ENCODE results near the gene PLEKHM3.
"Not testable (repeated sequence)": the region's sequence is repeated elsewhere in the genome, so short reads cannot be mapped to it uniquely, and the experiment has no call there.

DNA sequence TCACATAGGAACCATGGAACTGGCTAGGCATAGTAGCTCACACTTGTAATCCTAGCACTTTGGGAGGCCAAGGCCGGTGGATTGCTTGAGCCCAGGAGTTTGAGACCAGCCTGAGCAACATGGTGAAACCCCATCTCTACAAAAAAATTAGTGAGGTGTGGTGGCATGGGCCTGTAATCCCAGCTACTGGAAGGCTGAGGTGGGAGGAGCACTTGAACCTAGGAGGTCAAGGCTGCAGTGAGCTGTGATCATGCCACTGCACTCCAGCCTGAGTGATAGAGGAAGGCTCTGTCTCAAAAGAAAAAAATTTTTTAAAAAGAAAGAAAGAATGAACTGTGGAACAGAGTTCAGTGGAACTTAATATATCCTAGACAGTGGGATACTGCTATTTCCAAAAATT is 76.1 kb downstream of the PLEKHM3 start:
- not testable (repeated sequence) for TF ChIP-seq REST (IDR thresholded peaks at IDR 0.05; ENCODE audit: unreplicated experiment); POLR2AphosphoS5 (IDR thresholded peaks at IDR 0.05; ENCODE audit: low read depth); EZH2 (IDR thresholded peaks at IDR 0.05; ENCODE audit: low read depth, unreplicated experiment); CREB1 (CRISPR knock-in tag; IDR thresholded peaks at IDR 0.05; ENCODE audit: low read depth); EZH2phosphoT487 (IDR thresholded peaks at IDR 0.05; ENCODE audit: unreplicated experiment); ZNF114 (CRISPR knock-in tag; IDR thresholded peaks at IDR 0.05); ZNF331 (CRISPR knock-in tag; IDR thresholded peaks at IDR 0.05; ENCODE audit: low read depth)
- TF ChIP-seq, protein P1, sequence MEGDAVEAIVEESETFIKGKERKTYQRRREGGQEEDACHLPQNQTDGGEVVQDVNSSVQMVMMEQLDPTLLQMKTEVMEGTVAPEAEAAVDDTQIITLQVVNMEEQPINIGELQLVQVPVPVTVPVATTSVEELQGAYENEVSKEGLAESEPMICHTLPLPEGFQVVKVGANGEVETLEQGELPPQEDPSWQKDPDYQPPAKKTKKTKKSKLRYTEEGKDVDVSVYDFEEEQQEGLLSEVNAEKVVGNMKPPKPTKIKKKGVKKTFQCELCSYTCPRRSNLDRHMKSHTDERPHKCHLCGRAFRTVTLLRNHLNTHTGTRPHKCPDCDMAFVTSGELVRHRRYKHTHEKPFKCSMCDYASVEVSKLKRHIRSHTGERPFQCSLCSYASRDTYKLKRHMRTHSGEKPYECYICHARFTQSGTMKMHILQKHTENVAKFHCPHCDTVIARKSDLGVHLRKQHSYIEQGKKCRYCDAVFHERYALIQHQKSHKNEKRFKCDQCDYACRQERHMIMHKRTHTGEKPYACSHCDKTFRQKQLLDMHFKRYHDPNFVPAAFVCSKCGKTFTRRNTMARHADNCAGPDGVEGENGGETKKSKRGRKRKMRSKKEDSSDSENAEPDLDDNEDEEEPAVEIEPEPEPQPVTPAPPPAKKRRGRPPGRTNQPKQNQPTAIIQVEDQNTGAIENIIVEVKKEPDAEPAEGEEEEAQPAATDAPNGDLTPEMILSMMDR (conservative IDR thresholded peaks at IDR 0.05; ENCODE audit: low read depth in 2 of 2), result not testable (repeated sequence)

Measured in GM23338 (cell line).